SK-N-SH (cell line): ENCODE data around the gene PMIS2. TPM values are rescaled to one million over a fixed set of nuclear protein-coding genes. Genes with fewer than 3 reads are reported as not detected.

Experiments
- CTCF ChIA-PET: fragments of 300-600, 350-600 bp; formaldehyde crosslinking; extraction: SDS; loops from one replicate; lab custom pipeline; 2021; lab: Yijun Ruan, JAX
- POLR2A ChIA-PET: fragments of 350-600 bp; sonication (Branson Sonifier 250); formaldehyde crosslinking; extraction: SDS; loops from one replicate; lab custom pipeline; 2020; ENCODE audit warnings: antibody characterized with exemption, inconsistent platforms; lab: Yijun Ruan, JAX
- DNase-seq: peaks from one replicate; pipeline ENCODE4 v3.0.0; 2012
- H2AFZ ChIP-seq: fragments of 200-600 bp; sonication (generic); 2 replicates; pipeline ENCODE4 v1.8.1; 2016; ENCODE audit warnings: antibody characterized with exemption, mild to moderate bottlenecking, low read depth
- H3F3A ChIP-seq: fragments of 200-600 bp; sonication (generic); replicated peaks from 2 replicates; pipeline ENCODE3; 2016; ENCODE audit warnings: antibody characterized with exemption, mild to moderate bottlenecking; ENCODE audit not compliant: insufficient read depth
- H3K27ac ChIP-seq, 2 experiments: fragments of 200-500 bp in 1 of 2; fragments of 200-600 bp in 1 of 2; sonication (Bioruptor generic) in 1 of 2; sonication (generic), shearing (Covaris generic) in 1 of 2; 2 replicates each; pipeline versions ENCODE4 v1.5.1 to v1.6.1; 2014 to 2016; ENCODE audit warnings: low read depth in 2 of 2, inconsistent platforms in 1 of 2, low read length in 1 of 2, mild to moderate bottlenecking in 1 of 2, mixed read lengths in 1 of 2
- H3K27me3 ChIP-seq: fragments of 200-600 bp; sonication (generic), shearing (Covaris generic); 2 replicates; pipeline ENCODE4 v1.6.1; 2016; ENCODE audit warnings: mixed run types; ENCODE audit not compliant: insufficient read depth
- H3K36me3 ChIP-seq, 2 experiments: fragments of 200-500 bp in 1 of 2; fragments of 200-600 bp in 1 of 2; sonication (Bioruptor generic) in 1 of 2; sonication (generic) in 1 of 2; replicated peaks in 1 of 2; 2 replicates each; pipeline versions ENCODE3 to v1.5.1; 2014 to 2016; ENCODE audit warnings: low read length in 1 of 2, mild to moderate bottlenecking in 1 of 2; ENCODE audit not compliant: insufficient read depth in 2 of 2, control insufficient read depth in 1 of 2
- H3K4me1 ChIP-seq, 2 experiments: fragments of 200-500 bp in 1 of 2; fragments of 200-600 bp in 1 of 2; sonication (Bioruptor generic) in 1 of 2; sonication (generic), shearing (Covaris generic) in 1 of 2; 2 replicates each; pipeline versions ENCODE4 v1.5.1 to v1.6.1; 2014 to 2016; ENCODE audit warnings: low read depth in 1 of 2, low read length in 1 of 2, mixed run types in 1 of 2; ENCODE audit not compliant: insufficient read depth in 2 of 2, control insufficient read depth in 1 of 2
- H3K4me2 ChIP-seq: fragments of 200-600 bp; sonication (generic), shearing (Covaris generic); 2 replicates; pipeline ENCODE4 v1.6.1; 2017; ENCODE audit warnings: mixed run types
- H3K4me3 ChIP-seq, 2 experiments: fragments of 200-500 bp in 1 of 2; fragments of 200-600 bp in 1 of 2; sonication (Bioruptor generic) in 1 of 2; sonication (generic), shearing (Covaris generic) in 1 of 2; 2 replicates each; pipeline versions ENCODE4 v1.5.1 to v1.8.1; 2014 to 2016; ENCODE audit warnings: low read depth in 2 of 2, inconsistent platforms in 1 of 2, low read length in 1 of 2, mild to moderate bottlenecking in 1 of 2, mixed read lengths in 1 of 2, moderate library complexity in 1 of 2
- H3K79me2 ChIP-seq: fragments of 200-600 bp; sonication (generic); 2 replicates; pipeline ENCODE4 v1.8.1; 2017; ENCODE audit warnings: mild to moderate bottlenecking; ENCODE audit not compliant: insufficient read depth
- H3K9ac ChIP-seq: fragments of 200-600 bp; sonication (generic); 2 replicates; pipeline ENCODE4 v1.6.1; 2017; ENCODE audit warnings: mixed run types
- H3K9me2 ChIP-seq: fragments of 200-600 bp; sonication (generic); 2 replicates; pipeline ENCODE4 v1.6.1; 2017; ENCODE audit warnings: mixed run types
- H3K9me3 ChIP-seq: fragments of 200-600 bp; sonication (generic); 2 replicates; pipeline ENCODE4 v1.6.1; 2017; ENCODE audit warnings: mixed run types, mild to moderate bottlenecking, moderate library complexity
- H4K20me1 ChIP-seq: fragments of 200-600 bp; sonication (generic); 2 replicates; pipeline ENCODE4 v1.6.1; 2017; ENCODE audit warnings: mild to moderate bottlenecking, mixed run types; ENCODE audit not compliant: insufficient read depth
- CHD2 ChIP-seq: fragments of 150-350 bp; IDR thresholded peaks from 2 replicates; pipeline ENCODE4 v1.6.1; 2018; ENCODE audit warnings: low read length; ENCODE audit not compliant: partially characterized antibody
- ELF1 ChIP-seq: IDR thresholded peaks from 2 replicates; pipeline ENCODE4 v1.4.0; 2012
- EP300 ChIP-seq, 2 experiments: IDR thresholded peaks; 2 replicates each; pipeline versions ENCODE4 v1.4.0 to v1.6.1; 2012; ENCODE audit warnings: borderline replicate concordance in 1 of 2, low read depth in 1 of 2, low read length in 1 of 2
- EZH2phosphoT487 ChIP-seq: fragments of 200-600 bp; sonication (generic); IDR thresholded peaks from 2 replicates; pipeline ENCODE4 v1.6.1; 2017; ENCODE audit warnings: low read depth, mixed run types, mild to moderate bottlenecking, antibody characterized with exemption, moderate library complexity, borderline replicate concordance
- FOSL2 ChIP-seq: IDR thresholded peaks from 2 replicates; pipeline ENCODE4 v1.4.0; 2012; ENCODE audit warnings: low read depth, mild to moderate bottlenecking, moderate library complexity, borderline replicate concordance
- GABPA ChIP-seq: IDR thresholded peaks from 2 replicates; pipeline ENCODE4 v1.4.0; 2012; ENCODE audit warnings: low read depth, mild to moderate bottlenecking
- GATA2 ChIP-seq: sonication (generic); formaldehyde crosslinking; IDR thresholded peaks from 2 replicates; pipeline ENCODE4 v1.5.0; 2020; ENCODE audit warnings: mild to moderate bottlenecking, missing genetic modification reagents
- IRF3 ChIP-seq: fragments of 150-350 bp; IDR thresholded peaks from 2 replicates; pipeline ENCODE4 v1.6.1; 2016; ENCODE audit warnings: mild to moderate bottlenecking, low read depth, low read length
- JUND ChIP-seq: IDR thresholded peaks from 2 replicates; pipeline ENCODE4 v1.4.0; 2012
- MXI1 ChIP-seq: IDR thresholded peaks from 2 replicates; pipeline ENCODE4 v1.6.1; 2012; ENCODE audit warnings: mild to moderate bottlenecking, low read depth, low read length, improper control_type of control experiment
- POLR2AphosphoS5 ChIP-seq: IDR thresholded peaks from 2 replicates; pipeline ENCODE4 v1.6.1; 2012; ENCODE audit warnings: low read depth, low read length
- RCOR1 ChIP-seq: fragments of 150-350 bp; IDR thresholded peaks from 2 replicates; pipeline ENCODE4 v1.6.1; 2017; ENCODE audit warnings: antibody characterized with exemption, low read length
- RFX5 ChIP-seq: IDR thresholded peaks from 2 replicates; pipeline ENCODE4 v1.6.1; 2012; ENCODE audit warnings: mild to moderate bottlenecking, improper control_type of control experiment, low read length
- RXRA ChIP-seq: IDR thresholded peaks from 2 replicates; pipeline ENCODE4 v1.4.0; 2012; ENCODE audit warnings: low read depth, mild to moderate bottlenecking, borderline replicate concordance
- SIN3A ChIP-seq: IDR thresholded peaks from 2 replicates; pipeline ENCODE4 v1.6.1; 2012; ENCODE audit warnings: low read depth, mild to moderate bottlenecking, low read length, moderate library complexity, borderline replicate concordance
- SMC3 ChIP-seq: IDR thresholded peaks from 2 replicates; pipeline ENCODE4 v1.6.1; 2012; ENCODE audit warnings: low read depth, low read length, improper control_type of control experiment
- TAF1 ChIP-seq: IDR thresholded peaks from 2 replicates; pipeline ENCODE4 v1.6.1; 2012; ENCODE audit warnings: low read depth, mild to moderate bottlenecking, low read length, moderate library complexity, borderline replicate concordance
- TCF12 ChIP-seq: IDR thresholded peaks from 2 replicates; pipeline ENCODE4 v1.4.0; 2012
- TEAD4 ChIP-seq: IDR thresholded peaks from 2 replicates; pipeline ENCODE4 v1.4.0; 2012; ENCODE audit warnings: mild to moderate bottlenecking, borderline replicate concordance; ENCODE audit not compliant: insufficient read depth
- USF2 ChIP-seq: fragments of 150-350 bp; IDR thresholded peaks from 2 replicates; pipeline ENCODE4 v1.6.1; 2017; ENCODE audit warnings: antibody characterized with exemption, low read length, low read depth, borderline replicate concordance
- YY1 ChIP-seq: IDR thresholded peaks from 2 replicates; pipeline ENCODE4 v1.4.0; 2012; ENCODE audit warnings: low read depth, mild to moderate bottlenecking
- WGBS: methylation state at CpG from one replicate; pipeline ENCODE4 v1.1.6; 2017; ENCODE audit warnings: low lambda C conversion rate; 5-methylcytosine and 5-hydroxymethylcytosine counted together
- polyA plus RNA-seq, 3 experiments: library from polyadenylated mRNA; depleted of rRNA; stranded (reverse); fragments of >200 nt; gene quantifications; 2 replicates each; pipeline ENCODE4 v1.2.3, GENCODE V29; 2012
- TF ChIP-seq, protein P1 (sequence below): fragments of 200-600 bp; sonication (generic); IDR thresholded peaks from 2 replicates; pipeline ENCODE4 v1.6.1; 2017; ENCODE audit warnings: antibody characterized with exemption, mild to moderate bottlenecking, moderate library complexity
- TF ChIP-seq, protein P2 (sequence below): IDR thresholded peaks from 2 replicates; pipeline ENCODE4; 2012
- TF ChIP-seq, protein P3 (sequence below): IDR thresholded peaks from 2 replicates; pipeline ENCODE4 v1.4.0; 2012; ENCODE audit warnings: low read depth
- TF ChIP-seq, protein P4 (sequence below): IDR thresholded peaks from 2 replicates; pipeline ENCODE4 v1.4.0; 2012; ENCODE audit warnings: low read depth, borderline replicate concordance

Gene PMIS2
- polyA plus RNA-seq, 1 of the 3 experiments (the other 2 are of a cell fraction): not detected

DNA sequence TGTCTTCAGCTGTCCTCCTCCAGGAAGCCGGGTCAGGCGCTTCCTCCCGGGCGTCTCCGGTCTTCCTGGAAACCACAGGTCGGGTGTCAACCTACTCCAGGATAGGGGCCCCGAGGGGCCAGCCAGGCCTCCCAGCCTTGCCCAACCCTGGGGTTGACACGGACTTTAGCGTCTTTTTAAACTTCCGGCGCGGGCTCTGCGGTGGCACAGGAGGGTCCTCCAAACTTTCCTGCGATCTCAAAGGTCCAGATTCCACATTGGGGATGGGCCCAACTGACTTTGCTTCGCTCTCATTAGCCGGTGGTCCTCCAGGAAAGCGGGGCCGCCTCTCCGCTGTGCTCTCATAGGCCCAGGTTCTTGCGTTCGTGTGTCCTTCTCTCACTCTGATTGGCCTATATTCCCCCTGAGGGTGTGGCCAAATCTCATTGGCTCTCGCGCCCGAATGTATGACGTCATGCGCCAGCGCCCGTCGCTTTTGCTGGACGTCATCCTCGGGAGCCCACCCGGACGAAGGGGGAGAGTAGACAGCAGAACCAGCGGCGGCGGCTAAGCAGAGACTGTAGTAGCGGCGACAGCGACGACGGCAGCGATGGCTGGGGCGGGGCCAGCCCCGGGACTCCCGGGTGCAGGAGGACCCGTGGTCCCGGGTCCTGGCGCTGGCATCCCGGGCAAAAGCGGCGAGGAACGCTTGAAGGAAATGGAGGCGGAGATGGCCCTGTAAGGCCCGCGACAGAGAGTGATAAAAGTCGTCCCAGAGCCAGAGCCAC, 42.8 kb downstream of the PMIS2 start, which contains the start of gene RBM42 (continued):
- TF ChIP-seq IRF3 (peak; percentile 86), RCOR1 (peak; percentile 72), FOSL2 (no peak), JUND (no peak), EP300 (IDR thresholded peaks at IDR 0.05; ENCODE audit: borderline replicate concordance in 1 of 2, low read depth in 1 of 2, low read length in 1 of 2) (no peak), EZH2phosphoT487 (no peak), GABPA (peak; percentile 66), TCF12 (no peak), GATA2 (CRISPR knock-in tag) (no peak), POLR2AphosphoS5 (peak; percentile 43), MXI1 (peak; percentile 58; the same call in 1 of the 2 replicates), TEAD4 (no peak)
- TF ChIP-seq, protein P1, sequence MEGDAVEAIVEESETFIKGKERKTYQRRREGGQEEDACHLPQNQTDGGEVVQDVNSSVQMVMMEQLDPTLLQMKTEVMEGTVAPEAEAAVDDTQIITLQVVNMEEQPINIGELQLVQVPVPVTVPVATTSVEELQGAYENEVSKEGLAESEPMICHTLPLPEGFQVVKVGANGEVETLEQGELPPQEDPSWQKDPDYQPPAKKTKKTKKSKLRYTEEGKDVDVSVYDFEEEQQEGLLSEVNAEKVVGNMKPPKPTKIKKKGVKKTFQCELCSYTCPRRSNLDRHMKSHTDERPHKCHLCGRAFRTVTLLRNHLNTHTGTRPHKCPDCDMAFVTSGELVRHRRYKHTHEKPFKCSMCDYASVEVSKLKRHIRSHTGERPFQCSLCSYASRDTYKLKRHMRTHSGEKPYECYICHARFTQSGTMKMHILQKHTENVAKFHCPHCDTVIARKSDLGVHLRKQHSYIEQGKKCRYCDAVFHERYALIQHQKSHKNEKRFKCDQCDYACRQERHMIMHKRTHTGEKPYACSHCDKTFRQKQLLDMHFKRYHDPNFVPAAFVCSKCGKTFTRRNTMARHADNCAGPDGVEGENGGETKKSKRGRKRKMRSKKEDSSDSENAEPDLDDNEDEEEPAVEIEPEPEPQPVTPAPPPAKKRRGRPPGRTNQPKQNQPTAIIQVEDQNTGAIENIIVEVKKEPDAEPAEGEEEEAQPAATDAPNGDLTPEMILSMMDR: no peak

GRCh38 chr19:35629332-35629633, 43.3 kb downstream of the PMIS2 start:
- ChIA-PET CTCF (no interaction called here), POLR2A (no interaction called here)

More at GRCh38 chr19:35629332-35629633, 43.3 kb downstream of the PMIS2 start:
- no peaks in the 10 kb centered on the region for H3K27me3 ChIP-seq
- peak overlapping the region; percentile 86 to 96 for H3K4me3 ChIP-seq
- peaks cover 22 to 26% of the 10 kb centered on the region in 2 experiments for H3K36me3 ChIP-seq
- DNase-seq: no peak
- peak overlapping the region; percentile 66; the same call in 1 of the 2 replicates for H2AFZ ChIP-seq
- H3K79me2 ChIP-seq: peaks cover 17% of the 10 kb centered on the region
- H3K9ac ChIP-seq: peak overlapping the region; percentile 92
- no peaks in the 10 kb centered on the region for H3K9me2 ChIP-seq
- no peaks in the 10 kb centered on the region for H3K9me3 ChIP-seq
- peak overlapping the region; percentile 6 to 52; a peak in 2 of 4 replicates for H3K27ac ChIP-seq
- TF ChIP-seq GATA2 (CRISPR knock-in tag) (no peak), EP300 (IDR thresholded peaks at IDR 0.05; ENCODE audit: borderline replicate concordance in 1 of 2, low read depth in 1 of 2, low read length in 1 of 2) (no peak), TAF1 (no peak), YY1 (no peak), RXRA (no peak), SIN3A (no peak), RFX5 (no peak), USF2 (no peak), POLR2AphosphoS5 (no peak), SMC3 (no peak), TEAD4 (no peak), ELF1 (no peak), GABPA (no peak), CHD2 (no peak)
- TF ChIP-seq, protein P2, sequence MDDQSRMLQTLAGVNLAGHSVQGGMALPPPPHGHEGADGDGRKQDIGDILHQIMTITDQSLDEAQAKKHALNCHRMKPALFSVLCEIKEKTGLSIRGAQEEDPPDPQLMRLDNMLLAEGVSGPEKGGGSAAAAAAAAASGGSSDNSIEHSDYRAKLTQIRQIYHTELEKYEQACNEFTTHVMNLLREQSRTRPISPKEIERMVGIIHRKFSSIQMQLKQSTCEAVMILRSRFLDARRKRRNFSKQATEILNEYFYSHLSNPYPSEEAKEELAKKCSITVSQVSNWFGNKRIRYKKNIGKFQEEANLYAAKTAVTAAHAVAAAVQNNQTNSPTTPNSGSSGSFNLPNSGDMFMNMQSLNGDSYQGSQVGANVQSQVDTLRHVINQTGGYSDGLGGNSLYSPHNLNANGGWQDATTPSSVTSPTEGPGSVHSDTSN: no peak
- TF ChIP-seq, protein P3, sequence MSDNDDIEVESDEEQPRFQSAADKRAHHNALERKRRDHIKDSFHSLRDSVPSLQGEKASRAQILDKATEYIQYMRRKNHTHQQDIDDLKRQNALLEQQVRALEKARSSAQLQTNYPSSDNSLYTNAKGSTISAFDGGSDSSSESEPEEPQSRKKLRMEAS: no peak
- TF ChIP-seq, protein P4, sequence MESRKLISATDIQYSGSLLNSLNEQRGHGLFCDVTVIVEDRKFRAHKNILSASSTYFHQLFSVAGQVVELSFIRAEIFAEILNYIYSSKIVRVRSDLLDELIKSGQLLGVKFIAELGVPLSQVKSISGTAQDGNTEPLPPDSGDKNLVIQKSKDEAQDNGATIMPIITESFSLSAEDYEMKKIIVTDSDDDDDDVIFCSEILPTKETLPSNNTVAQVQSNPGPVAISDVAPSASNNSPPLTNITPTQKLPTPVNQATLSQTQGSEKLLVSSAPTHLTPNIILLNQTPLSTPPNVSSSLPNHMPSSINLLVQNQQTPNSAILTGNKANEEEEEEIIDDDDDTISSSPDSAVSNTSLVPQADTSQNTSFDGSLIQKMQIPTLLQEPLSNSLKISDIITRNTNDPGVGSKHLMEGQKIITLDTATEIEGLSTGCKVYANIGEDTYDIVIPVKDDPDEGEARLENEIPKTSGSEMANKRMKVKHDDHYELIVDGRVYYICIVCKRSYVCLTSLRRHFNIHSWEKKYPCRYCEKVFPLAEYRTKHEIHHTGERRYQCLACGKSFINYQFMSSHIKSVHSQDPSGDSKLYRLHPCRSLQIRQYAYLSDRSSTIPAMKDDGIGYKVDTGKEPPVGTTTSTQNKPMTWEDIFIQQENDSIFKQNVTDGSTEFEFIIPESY: no peak
- WGBS: 3% methylated on average over 15 of the region's 15 CpGs
- H4K20me1 ChIP-seq: no peaks in the 10 kb centered on the region
- peak overlapping the region; percentile 100 for H3K4me2 ChIP-seq
- H3F3A ChIP-seq: peaks cover 9% of the 10 kb centered on the region
- H3K4me1 ChIP-seq: peaks cover 0 to 12% of the 10 kb centered on the region in 2 experiments; a peak in 2 of 4 replicates
